ENCODE results near the gene ITPR1. TPM values are rescaled to one million over a fixed set of nuclear protein-coding genes. Genes with fewer than 3 reads are reported as not detected.

The ITPR1 gene
- total and polyA plus RNA-seq, 11 donors = 8.9 to 55.8 (median 19.9) TPM

GRCh38 chr3:4496087-4496452, 2.9 kb downstream of the ITPR1 start:
- Histone ChIP-seq H3K27me3 (no peaks in the 10 kb centered on the region), H3K4me3 (peak overlapping the region in 7 of 12 donors; percentile 69 to 89 (median 74)), H3K36me3 (peaks cover 0 to 30% (median 21%) of the 10 kb centered on the region in 9 donors), H3K4me1 (peaks cover 0 to 50% (median 28%) of the 10 kb centered on the region in 12 donors), H3K9me3 (no peaks in the 10 kb centered on the region), H3K27ac (peak overlapping the region in 3 of 12 donors; percentile 78 to 94 (median 89))
- WGBS, 4 donors = 56 to 74% (median 62%) methylated on average over 3 of the region's 3 CpGs
- intact Hi-C loops (cut with DNase I) = loop anchor here in 7 of 10 donors (5.0 to 10.0 kb wide), 5 partner anchors 86 to 141 kb away; no protein-coding TSS in a partner anchor
- no peak for TF ChIP-seq POLR2A (IDR thresholded peaks at IDR 0.05)
- no peak for TF ChIP-seq CTCF (IDR thresholded peaks at IDR 0.05)
- DNase-seq (no peak), ATAC-seq (no peak)

- no peak for ATAC-seq
- H3K27me3 ChIP-seq = no peaks in the 10 kb centered on the region
- 53 to 63% (median 56%) methylated on average over 5 of the region's 5 CpGs for WGBS, 4 donors
- no peak overlapping the region for H3K27ac ChIP-seq
- peak overlapping the region in 1 of 12 donors; percentile 17 for H3K4me3 ChIP-seq
- DNase-seq = no peak
- intact Hi-C loops (cut with DNase I) = loop anchor here in 7 of 10 donors (5.0 to 10.0 kb wide), 5 partner anchors 85 to 142 kb away; no protein-coding TSS in a partner anchor
- H3K4me1 ChIP-seq = peaks cover 0 to 40% (median 20%) of the 10 kb centered on the region in 12 donors
- no peaks in the 10 kb centered on the region for H3K9me3 ChIP-seq
- peaks cover 0 to 36% (median 29%) of the 10 kb centered on the region in 9 donors for H3K36me3 ChIP-seq
- no peak for TF ChIP-seq POLR2A (IDR thresholded peaks at IDR 0.05)
- no peak for TF ChIP-seq CTCF (IDR thresholded peaks at IDR 0.05)
These were observed 4.0 kb downstream of the ITPR1 start for GRCh38 chr3:4497005-4497692.

- ATAC-seq (no peak), DNase-seq (no peak)
- Histone ChIP-seq H3K27me3 (no peaks in the 10 kb centered on the region), H3K4me1 (peaks cover 0 to 41% (median 19%) of the 10 kb centered on the region in 12 donors), H3K27ac (no peak overlapping the region), H3K4me3 (no peak overlapping the region), H3K9me3 (no peaks in the 10 kb centered on the region), H3K36me3 (peaks cover 0 to 36% (median 29%) of the 10 kb centered on the region in 9 donors)
- intact Hi-C loops (cut with DNase I) = loop anchor here in 7 of 10 donors (5.0 to 10.0 kb wide), 5 partner anchors 84 to 143 kb away; no protein-coding TSS in a partner anchor
- 43 to 63% (median 58%) methylated on average over 1 of the region's 1 CpG for WGBS, 4 donors
- TF ChIP-seq POLR2A (IDR thresholded peaks at IDR 0.05) (no peak), CTCF (IDR thresholded peaks at IDR 0.05) (no peak)
These were observed 4.7 kb downstream of the ITPR1 start for GRCh38 chr3:4497843-4498324.

GRCh38 chr3:4498446-4498845, 5.3 kb downstream of the ITPR1 start:
- Histone ChIP-seq H3K27ac (no peak overlapping the region), H3K36me3 (peaks cover 0 to 36% (median 29%) of the 10 kb centered on the region in 9 donors), H3K4me1 (peaks cover 0 to 46% (median 20%) of the 10 kb centered on the region in 12 donors), H3K27me3 (no peaks in the 10 kb centered on the region), H3K9me3 (no peaks in the 10 kb centered on the region), H3K4me3 (no peak overlapping the region)
- intact Hi-C loops (cut with DNase I) = loop anchor here in 7 of 10 donors (5.0 to 10.0 kb wide), 5 partner anchors 84 to 144 kb away; no protein-coding TSS in a partner anchor
- DNase-seq = no peak
- no peak for ATAC-seq
- TF ChIP-seq POLR2A (IDR thresholded peaks at IDR 0.05) (no peak), CTCF (IDR thresholded peaks at IDR 0.05) (no peak)
- 81 to 92% (median 89%) methylated on average over 5 of the region's 5 CpGs for WGBS, 4 donors

Data from heart left ventricle (tissue), 16 donors.